ENCODE measurements around the gene PPIC. TPM values are rescaled to one million over a fixed set of nuclear protein-coding genes. Genes with fewer than 3 reads are reported as not detected.

PPIC gene
- total and polyA plus RNA-seq, 2 experiments from 2014 or later, result 116 to 244 TPM

DNA sequence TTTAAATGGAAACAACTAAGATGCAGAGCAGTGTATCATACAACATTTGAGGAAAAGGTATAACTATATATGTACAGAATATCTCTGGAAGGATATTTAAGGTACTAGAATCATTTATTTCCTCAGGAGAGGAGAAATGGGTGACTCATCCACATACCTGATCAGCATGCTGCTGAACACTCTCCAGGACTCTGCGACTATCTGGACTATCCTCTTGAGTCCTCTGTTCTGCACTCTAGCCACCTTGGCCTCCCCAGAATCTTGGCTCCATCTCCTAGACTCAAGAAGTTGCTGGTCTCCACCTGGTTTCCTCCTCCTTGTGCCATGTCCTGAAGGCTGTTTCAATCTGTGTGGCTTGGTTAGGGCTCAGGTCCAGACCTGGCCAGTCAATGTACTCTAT lies 43.7 kb upstream of the PPIC start:
- no peaks in the 10 kb centered on the region for H4K20me1 ChIP-seq (ENCODE audit: insufficient read depth)
- in situ Hi-C loops (cut with MboI), result no loop called here
- no peak overlapping the region for H3K9ac ChIP-seq
- no peak overlapping the region for H3K4me3 ChIP-seq
- WGBS, 2 experiments (ENCODE audit: low coverage in 1 of 2, low lambda C conversion rate in 2 of 2, missing lambda C conversion rate in 2 of 2), result 91 to 94% methylated on average over 1 of the region's 1 CpG
- H2AFZ ChIP-seq, result no peak overlapping the region
- no peak for TF ChIP-seq EZH2phosphoT487 (IDR thresholded peaks at IDR 0.05; ENCODE audit: insufficient read depth, low read depth)
- TF ChIP-seq EZH2 (IDR thresholded peaks at IDR 0.05; ENCODE audit: insufficient read depth, poor library complexity, severe bottlenecking), result no peak
- H3K4me1 ChIP-seq (ENCODE audit: insufficient read depth), result no peaks in the 10 kb centered on the region
- H3K9me3 ChIP-seq (ENCODE audit: low read depth), result no peaks in the 10 kb centered on the region
- no peaks in the 10 kb centered on the region for H3K9me2 ChIP-seq (ENCODE audit: insufficient read depth)
- no peaks in the 10 kb centered on the region for H3F3A ChIP-seq (ENCODE audit: insufficient read depth)
- no peak overlapping the region for H3K27ac ChIP-seq
- no peaks in the 10 kb centered on the region for H3K27me3 ChIP-seq (replicated peaks; ENCODE audit: insufficient read depth)
- H3K36me3 ChIP-seq (ENCODE audit: low read depth), result no peaks in the 10 kb centered on the region
- no peak overlapping the region for H3K4me2 ChIP-seq (ENCODE audit: unreplicated experiment)
- DNase-seq, result no peak
- H3K79me2 ChIP-seq (ENCODE audit: insufficient read depth), result no peaks in the 10 kb centered on the region

DNA sequence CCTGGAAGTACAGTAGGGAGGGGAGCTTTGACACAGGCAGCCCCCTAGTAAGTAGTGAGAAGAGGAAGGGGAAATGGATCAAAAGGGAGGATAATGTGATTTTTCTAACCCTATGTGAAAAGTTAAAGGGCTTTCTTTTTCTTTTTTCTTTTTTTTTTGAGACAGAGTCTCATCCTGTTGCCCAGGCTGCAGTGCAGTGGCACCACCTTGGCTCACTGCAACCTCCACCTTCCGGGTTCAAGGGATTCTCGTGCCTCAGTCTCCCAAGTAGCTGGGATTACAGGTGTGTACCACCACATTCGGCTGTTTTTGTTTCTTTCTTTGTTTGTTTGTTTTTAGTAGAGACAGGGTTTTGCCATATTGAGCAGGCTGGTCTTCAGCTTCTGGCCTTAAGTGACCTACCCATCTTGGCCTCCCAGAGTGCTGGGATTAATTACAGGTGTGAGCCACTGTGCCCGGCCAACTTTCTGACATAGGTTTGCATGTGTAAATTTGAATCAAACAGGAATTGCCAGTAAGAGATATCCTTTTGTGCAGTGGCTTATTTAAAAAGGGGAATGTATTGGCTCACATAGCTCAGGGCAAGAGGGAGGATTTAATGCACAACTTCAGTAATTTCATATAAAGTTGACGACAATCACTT lies 39.1 kb upstream of the PPIC start:
- Histone ChIP-seq H4K20me1 (ENCODE audit: insufficient read depth) (no peaks in the 10 kb centered on the region), H2AFZ (no peak overlapping the region), H3K27me3 (replicated peaks; ENCODE audit: insufficient read depth) (no peaks in the 10 kb centered on the region), H3K9me2 (ENCODE audit: insufficient read depth) (no peaks in the 10 kb centered on the region; the same call in 1 of the 2 replicates), H3K36me3 (ENCODE audit: low read depth) (no peaks in the 10 kb centered on the region), H3K9me3 (ENCODE audit: low read depth) (no peaks in the 10 kb centered on the region), H3K4me2 (ENCODE audit: unreplicated experiment) (no peak overlapping the region), H3K4me3 (no peak overlapping the region), H3K27ac (no peak overlapping the region), H3K9ac (no peak overlapping the region), H3F3A (ENCODE audit: insufficient read depth) (no peaks in the 10 kb centered on the region), H3K4me1 (ENCODE audit: insufficient read depth) (no peaks in the 10 kb centered on the region), H3K79me2 (ENCODE audit: insufficient read depth) (no peaks in the 10 kb centered on the region)
- in situ Hi-C loops (cut with MboI), result no loop called here
- no peak for DNase-seq
- 79 to 85% methylated on average over 5 of the region's 5 CpGs for WGBS, 2 experiments (ENCODE audit: low coverage in 1 of 2, low lambda C conversion rate in 2 of 2, missing lambda C conversion rate in 2 of 2)
- TF ChIP-seq EZH2phosphoT487 (IDR thresholded peaks at IDR 0.05; ENCODE audit: insufficient read depth, low read depth), result no peak
- no peak for TF ChIP-seq EZH2 (IDR thresholded peaks at IDR 0.05; ENCODE audit: insufficient read depth, poor library complexity, severe bottlenecking)

DNA sequence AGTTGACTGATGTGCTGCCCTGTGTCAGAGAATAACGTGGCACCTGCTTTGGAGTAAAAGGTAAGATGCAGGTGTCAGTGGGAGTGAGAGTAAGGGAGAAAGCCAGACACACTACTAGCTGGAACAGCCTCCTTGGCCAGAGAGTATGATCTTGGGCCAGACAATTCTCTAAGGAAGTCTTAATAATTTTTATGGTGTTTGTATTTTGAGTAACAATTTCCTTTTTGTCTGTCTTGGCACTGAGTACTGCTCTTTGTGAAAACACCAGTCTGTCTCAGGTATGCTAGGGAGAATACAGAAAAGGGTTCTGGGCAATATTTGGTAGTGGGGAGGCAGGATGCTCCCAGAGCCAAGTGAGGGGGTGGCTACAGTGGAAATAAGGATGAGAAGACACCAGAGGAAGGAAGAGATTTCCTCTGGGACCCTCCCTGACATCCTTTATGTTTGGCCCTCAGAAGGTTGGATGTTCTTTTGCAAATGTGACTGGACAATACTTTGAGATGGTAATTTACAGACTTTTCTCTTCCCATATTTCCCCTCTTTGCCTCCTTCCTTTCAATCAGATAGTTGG lies 31.9 kb upstream of the PPIC start:
- Histone ChIP-seq H3K79me2 (ENCODE audit: insufficient read depth) (no peaks in the 10 kb centered on the region), H3K27me3 (replicated peaks; ENCODE audit: insufficient read depth) (no peaks in the 10 kb centered on the region), H3K9ac (no peak overlapping the region), H3K4me1 (ENCODE audit: insufficient read depth) (no peaks in the 10 kb centered on the region), H2AFZ (no peak overlapping the region), H3K27ac (no peak overlapping the region), H3K36me3 (ENCODE audit: low read depth) (no peaks in the 10 kb centered on the region), H3F3A (ENCODE audit: insufficient read depth) (no peaks in the 10 kb centered on the region), H4K20me1 (ENCODE audit: insufficient read depth) (no peaks in the 10 kb centered on the region), H3K4me3 (no peak overlapping the region), H3K4me2 (ENCODE audit: unreplicated experiment) (no peak overlapping the region), H3K9me2 (ENCODE audit: insufficient read depth) (no peaks in the 10 kb centered on the region), H3K9me3 (ENCODE audit: low read depth) (no peaks in the 10 kb centered on the region)
- TF ChIP-seq EZH2phosphoT487 (IDR thresholded peaks at IDR 0.05; ENCODE audit: insufficient read depth, low read depth) (no peak), EZH2 (IDR thresholded peaks at IDR 0.05; ENCODE audit: insufficient read depth, poor library complexity, severe bottlenecking) (no peak)
- WGBS, 2 experiments (ENCODE audit: low coverage in 1 of 2, low lambda C conversion rate in 2 of 2, missing lambda C conversion rate in 2 of 2), result 36 to 45% methylated on average over 1 of the region's 1 CpG
- in situ Hi-C loops (cut with MboI), result no loop called here
- no peak for DNase-seq

GRCh38 chr5:123066016-123066415 lies 29.5 kb upstream of the PPIC start:
- TF ChIP-seq EZH2 (IDR thresholded peaks at IDR 0.05; ENCODE audit: insufficient read depth, poor library complexity, severe bottlenecking), result no peak
- no peak for TF ChIP-seq EZH2phosphoT487 (IDR thresholded peaks at IDR 0.05; ENCODE audit: insufficient read depth, low read depth)
- Histone ChIP-seq H3K9me2 (ENCODE audit: insufficient read depth) (no peaks in the 10 kb centered on the region), H3K36me3 (ENCODE audit: low read depth) (no peaks in the 10 kb centered on the region), H3K4me1 (ENCODE audit: insufficient read depth) (no peaks in the 10 kb centered on the region), H3K4me3 (no peak overlapping the region), H3K27ac (no peak overlapping the region), H3F3A (ENCODE audit: insufficient read depth) (no peaks in the 10 kb centered on the region), H3K4me2 (ENCODE audit: unreplicated experiment) (no peak overlapping the region), H2AFZ (no peak overlapping the region), H3K9me3 (ENCODE audit: low read depth) (no peaks in the 10 kb centered on the region), H3K79me2 (ENCODE audit: insufficient read depth) (no peaks in the 10 kb centered on the region), H3K27me3 (replicated peaks; ENCODE audit: insufficient read depth) (no peaks in the 10 kb centered on the region), H3K9ac (no peak overlapping the region), H4K20me1 (ENCODE audit: insufficient read depth) (no peaks in the 10 kb centered on the region)
- no peak for DNase-seq
- in situ Hi-C loops (cut with MboI), result no loop called here

- Histone ChIP-seq H3K36me3 (ENCODE audit: low read depth) (no peaks in the 10 kb centered on the region), H3K4me1 (ENCODE audit: insufficient read depth) (no peaks in the 10 kb centered on the region), H3K9ac (no peak overlapping the region), H4K20me1 (ENCODE audit: insufficient read depth) (no peaks in the 10 kb centered on the region), H3K9me3 (ENCODE audit: low read depth) (no peaks in the 10 kb centered on the region), H3K9me2 (ENCODE audit: insufficient read depth) (no peaks in the 10 kb centered on the region), H3K27me3 (replicated peaks; ENCODE audit: insufficient read depth) (no peaks in the 10 kb centered on the region), H3K4me2 (ENCODE audit: unreplicated experiment) (no peak overlapping the region), H3K4me3 (no peak overlapping the region), H3K79me2 (ENCODE audit: insufficient read depth) (no peaks in the 10 kb centered on the region), H2AFZ (no peak overlapping the region), H3K27ac (no peak overlapping the region), H3F3A (ENCODE audit: insufficient read depth) (no peaks in the 10 kb centered on the region)
- no peak for DNase-seq
- TF ChIP-seq EZH2 (IDR thresholded peaks at IDR 0.05; ENCODE audit: insufficient read depth, poor library complexity, severe bottlenecking) (no peak), EZH2phosphoT487 (IDR thresholded peaks at IDR 0.05; ENCODE audit: insufficient read depth, low read depth) (no peak)
- in situ Hi-C loops (cut with MboI), result no loop called here
These were observed 22.9 kb upstream of the PPIC start for GRCh38 chr5:123059455-123059854.

Data from GM23248 (cell line).